Measurements from ENCODE around the gene CIDEB. TPM values are rescaled to one million over a fixed set of nuclear protein-coding genes. Genes with fewer than 3 reads are reported as not detected.

CIDEB gene
- total RNA-seq, 1 experiment from 2014 or later: 0.18 TPM

DNA sequence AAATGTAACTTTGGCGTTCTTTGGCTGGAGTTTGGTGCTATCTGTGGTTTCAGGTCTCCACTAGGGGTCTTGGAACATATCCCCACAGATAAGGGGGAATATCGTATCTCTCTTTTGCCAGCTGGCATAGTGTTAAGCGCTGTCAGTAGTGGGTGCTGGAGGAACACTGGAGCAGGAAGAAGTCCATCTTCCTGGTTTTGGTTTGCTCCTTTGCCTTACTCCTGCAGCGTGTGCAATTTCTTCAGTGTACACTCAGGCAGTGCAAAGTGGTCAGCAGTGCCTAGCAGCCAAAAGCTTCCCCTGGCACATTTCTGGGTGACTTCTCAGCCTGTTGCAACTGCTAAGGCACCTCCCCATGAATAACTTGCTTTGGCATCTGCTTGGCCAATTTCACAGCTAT is 43.7 kb upstream of the CIDEB start:
- Histone ChIP-seq H3K4me1 (ENCODE audit: control insufficient read depth, insufficient read depth, low read length) (no peaks in the 10 kb centered on the region), H3K36me3 (ENCODE audit: control insufficient read depth, insufficient read depth, low read length) (no peaks in the 10 kb centered on the region), H3K9me3 (ENCODE audit: control insufficient read depth, insufficient read depth, low read depth, low read length) (no peaks in the 10 kb centered on the region), H3K4me3 (ENCODE audit: low read depth in 2 of 2, low read length in 2 of 2) (no peak overlapping the region), H3K27ac (ENCODE audit: low read length) (no peak overlapping the region), H3K27me3 (ENCODE audit: control insufficient read depth, insufficient read depth, low read length) (no peaks in the 10 kb centered on the region)
- CTCF ChIA-PET: interaction anchor here (0.6 kb wide), 1 partner anchor 90 kb away, joined by 3 read pairs; no protein-coding TSS in a partner anchor
- DNase-seq (ENCODE audit: low read depth, low spot score) (no peak), ATAC-seq (no peak)
- intact Hi-C loops (cut with micrococcal nuclease; ENCODE audit: unreplicated experiment) (no loop called here), in situ Hi-C loops (cut with HindIII; ENCODE audit: low pct_unique_long_range_greater_than_20kb, low sequenced_read_pairs) (no loop called here)
- POLR2A ChIA-PET: interaction anchor here (0.6 kb wide), 1 partner anchor 87 kb away, joined by 3 read pairs; no protein-coding TSS in a partner anchor
- no peak for TF ChIP-seq TCF7L2 (IDR thresholded peaks at IDR 0.05; ENCODE audit: low read depth, low read length)
- no peak for TF ChIP-seq POLR2AphosphoS5 (IDR thresholded peaks at IDR 0.05; ENCODE audit: low read depth, low read length)
- TF ChIP-seq, protein P1, sequence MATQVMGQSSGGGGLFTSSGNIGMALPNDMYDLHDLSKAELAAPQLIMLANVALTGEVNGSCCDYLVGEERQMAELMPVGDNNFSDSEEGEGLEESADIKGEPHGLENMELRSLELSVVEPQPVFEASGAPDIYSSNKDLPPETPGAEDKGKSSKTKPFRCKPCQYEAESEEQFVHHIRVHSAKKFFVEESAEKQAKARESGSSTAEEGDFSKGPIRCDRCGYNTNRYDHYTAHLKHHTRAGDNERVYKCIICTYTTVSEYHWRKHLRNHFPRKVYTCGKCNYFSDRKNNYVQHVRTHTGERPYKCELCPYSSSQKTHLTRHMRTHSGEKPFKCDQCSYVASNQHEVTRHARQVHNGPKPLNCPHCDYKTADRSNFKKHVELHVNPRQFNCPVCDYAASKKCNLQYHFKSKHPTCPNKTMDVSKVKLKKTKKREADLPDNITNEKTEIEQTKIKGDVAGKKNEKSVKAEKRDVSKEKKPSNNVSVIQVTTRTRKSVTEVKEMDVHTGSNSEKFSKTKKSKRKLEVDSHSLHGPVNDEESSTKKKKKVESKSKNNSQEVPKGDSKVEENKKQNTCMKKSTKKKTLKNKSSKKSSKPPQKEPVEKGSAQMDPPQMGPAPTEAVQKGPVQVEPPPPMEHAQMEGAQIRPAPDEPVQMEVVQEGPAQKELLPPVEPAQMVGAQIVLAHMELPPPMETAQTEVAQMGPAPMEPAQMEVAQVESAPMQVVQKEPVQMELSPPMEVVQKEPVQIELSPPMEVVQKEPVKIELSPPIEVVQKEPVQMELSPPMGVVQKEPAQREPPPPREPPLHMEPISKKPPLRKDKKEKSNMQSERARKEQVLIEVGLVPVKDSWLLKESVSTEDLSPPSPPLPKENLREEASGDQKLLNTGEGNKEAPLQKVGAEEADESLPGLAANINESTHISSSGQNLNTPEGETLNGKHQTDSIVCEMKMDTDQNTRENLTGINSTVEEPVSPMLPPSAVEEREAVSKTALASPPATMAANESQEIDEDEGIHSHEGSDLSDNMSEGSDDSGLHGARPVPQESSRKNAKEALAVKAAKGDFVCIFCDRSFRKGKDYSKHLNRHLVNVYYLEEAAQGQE (IDR thresholded peaks at IDR 0.05; ENCODE audit: insufficient read depth in 1 of 2, low read depth in 2 of 2, low read length in 1 of 2): no peak
- TF ChIP-seq SIN3A (IDR thresholded peaks at IDR 0.05; ENCODE audit: borderline replicate concordance, insufficient read depth, low read depth, low read length): no peak
- TF ChIP-seq, protein P2, sequence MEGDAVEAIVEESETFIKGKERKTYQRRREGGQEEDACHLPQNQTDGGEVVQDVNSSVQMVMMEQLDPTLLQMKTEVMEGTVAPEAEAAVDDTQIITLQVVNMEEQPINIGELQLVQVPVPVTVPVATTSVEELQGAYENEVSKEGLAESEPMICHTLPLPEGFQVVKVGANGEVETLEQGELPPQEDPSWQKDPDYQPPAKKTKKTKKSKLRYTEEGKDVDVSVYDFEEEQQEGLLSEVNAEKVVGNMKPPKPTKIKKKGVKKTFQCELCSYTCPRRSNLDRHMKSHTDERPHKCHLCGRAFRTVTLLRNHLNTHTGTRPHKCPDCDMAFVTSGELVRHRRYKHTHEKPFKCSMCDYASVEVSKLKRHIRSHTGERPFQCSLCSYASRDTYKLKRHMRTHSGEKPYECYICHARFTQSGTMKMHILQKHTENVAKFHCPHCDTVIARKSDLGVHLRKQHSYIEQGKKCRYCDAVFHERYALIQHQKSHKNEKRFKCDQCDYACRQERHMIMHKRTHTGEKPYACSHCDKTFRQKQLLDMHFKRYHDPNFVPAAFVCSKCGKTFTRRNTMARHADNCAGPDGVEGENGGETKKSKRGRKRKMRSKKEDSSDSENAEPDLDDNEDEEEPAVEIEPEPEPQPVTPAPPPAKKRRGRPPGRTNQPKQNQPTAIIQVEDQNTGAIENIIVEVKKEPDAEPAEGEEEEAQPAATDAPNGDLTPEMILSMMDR (IDR thresholded peaks at IDR 0.05): no peak
- no TSS peak for BruUV-seq (replicated peaks)

DNA sequence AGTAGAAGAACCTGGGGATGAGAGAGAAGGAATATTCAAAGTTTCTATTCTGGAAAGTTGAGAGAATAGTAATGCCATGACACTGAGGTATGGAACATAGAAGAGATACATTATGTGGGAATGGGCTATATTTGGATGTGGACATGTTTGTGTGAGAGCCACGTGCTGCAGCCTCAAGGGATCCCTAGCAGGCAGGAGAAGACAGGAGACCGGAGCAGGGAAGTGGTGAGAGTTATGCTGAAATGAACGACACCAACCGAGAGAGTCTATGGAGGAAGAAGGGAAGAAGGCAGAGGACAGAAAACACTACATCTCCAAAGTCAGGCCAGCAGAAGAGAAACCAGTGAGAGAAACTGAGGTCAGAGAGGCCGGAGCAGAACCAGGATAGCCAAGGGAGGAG is 42.0 kb upstream of the CIDEB start:
- POLR2A ChIA-PET: no interaction called here
- H3K9me3 ChIP-seq (ENCODE audit: control insufficient read depth, insufficient read depth, low read depth, low read length): no peaks in the 10 kb centered on the region
- H3K27ac ChIP-seq (ENCODE audit: low read length): no peak overlapping the region
- CTCF ChIA-PET: no interaction called here
- no peaks in the 10 kb centered on the region for H3K36me3 ChIP-seq (ENCODE audit: control insufficient read depth, insufficient read depth, low read length)
- no peak overlapping the region for H3K4me3 ChIP-seq (ENCODE audit: low read depth in 2 of 2, low read length in 2 of 2)
- BruUV-seq (replicated peaks): no TSS peak
- no peak for ATAC-seq
- intact Hi-C loops (cut with micrococcal nuclease; ENCODE audit: unreplicated experiment): no loop called here
- in situ Hi-C loops (cut with HindIII; ENCODE audit: low pct_unique_long_range_greater_than_20kb, low sequenced_read_pairs): no loop called here
- H3K27me3 ChIP-seq (ENCODE audit: control insufficient read depth, insufficient read depth, low read length): no peaks in the 10 kb centered on the region
- DNase-seq (ENCODE audit: low read depth, low spot score): no peak
- no peaks in the 10 kb centered on the region for H3K4me1 ChIP-seq (ENCODE audit: control insufficient read depth, insufficient read depth, low read length)
- TF ChIP-seq TCF7L2 (IDR thresholded peaks at IDR 0.05; ENCODE audit: low read depth, low read length): no peak
- TF ChIP-seq SIN3A (IDR thresholded peaks at IDR 0.05; ENCODE audit: borderline replicate concordance, insufficient read depth, low read depth, low read length): no peak
- TF ChIP-seq POLR2AphosphoS5 (IDR thresholded peaks at IDR 0.05; ENCODE audit: low read depth, low read length): no peak
- TF ChIP-seq, protein P1 (IDR thresholded peaks at IDR 0.05; ENCODE audit: insufficient read depth in 1 of 2, low read depth in 2 of 2, low read length in 1 of 2): no peak
- TF ChIP-seq, protein P2 (IDR thresholded peaks at IDR 0.05): no peak
